ENCODE measurements around the gene ZNF726. TPM values are rescaled to one million over a fixed set of nuclear protein-coding genes. Genes with fewer than 3 reads are reported as not detected.
"Not testable (repeated sequence)": the region's sequence is repeated elsewhere in the genome, so short reads cannot be mapped to it uniquely, and the experiment has no call there.

ZNF726 gene
- 23.3 and 25.3 TPM in 2 replicates for total RNA-seq (2014; rRNA removed; shearing (Covaris generic))

GRCh38 chr19:23914402-23915286 lies at the start of gene ZNF726:
Gene ZNF726 (plus strand): TSS chr19:23914886. CDS start chr19:23914995, 109 bp downstream.
- Histone ChIP-seq H3K27ac (peak within 1 kb of the TSS; percentile 92), H3K36me3 (peaks cover 29% of the 10 kb centered on the region), H3K9me3 (replicated peaks) (peaks cover 14% of the 10 kb centered on the region; the same call in 1 of the 2 replicates), H3K27me3 (no peaks in the 10 kb centered on the region), H3K4me3 (peak within 1 kb of the TSS; percentile 87), H3K4me1 (no peaks in the 10 kb centered on the region)
- DNase-seq: peak; percentile 91 to 95

GRCh38 chr19:23867895-23868294 lies 46.8 kb upstream of the ZNF726 start:
- no peak overlapping the region for H3K4me3 ChIP-seq

GRCh38 chr19:23868630-23869029 lies 46.1 kb upstream of the ZNF726 start:
- no peaks in the 10 kb centered on the region for H3K4me1 ChIP-seq
- H3K4me3 ChIP-seq: no peak overlapping the region
- H3K9me3 ChIP-seq (replicated peaks): no peaks in the 10 kb centered on the region
- no peaks in the 10 kb centered on the region for H3K36me3 ChIP-seq
- no peaks in the 10 kb centered on the region for H3K27me3 ChIP-seq
- no peak for DNase-seq
- H3K27ac ChIP-seq: no peak overlapping the region

More at GRCh38 chr19:23867895-23868294, 46.8 kb upstream of the ZNF726 start:
- Histone ChIP-seq H3K27me3 (no peaks in the 10 kb centered on the region), H3K36me3 (no peaks in the 10 kb centered on the region), H3K9me3 (replicated peaks) (no peaks in the 10 kb centered on the region), H3K27ac (no peak overlapping the region), H3K4me1 (no peaks in the 10 kb centered on the region)
- DNase-seq: peak in 1 of 2 experiments; percentile 13

- Histone ChIP-seq H3K27me3 (no peaks in the 10 kb centered on the region), H3K27ac (no peak overlapping the region), H3K36me3 (no peaks in the 10 kb centered on the region), H3K4me3 (no peak overlapping the region), H3K9me3 (replicated peaks) (no peaks in the 10 kb centered on the region), H3K4me1 (no peaks in the 10 kb centered on the region)
- no peak for DNase-seq
Measured at GRCh38 chr19:23872282-23872919, 42.3 kb upstream of the ZNF726 start.

- DNase-seq: no peak
- Histone ChIP-seq H3K27me3 (no peaks in the 10 kb centered on the region), H3K36me3 (no peaks in the 10 kb centered on the region), H3K27ac (no peak overlapping the region), H3K4me3 (no peak overlapping the region), H3K4me1 (no peaks in the 10 kb centered on the region), H3K9me3 (replicated peaks) (no peaks in the 10 kb centered on the region)
Measured at GRCh38 chr19:23876261-23876660, 38.4 kb upstream of the ZNF726 start.

- not testable (repeated sequence) for H3K4me3 ChIP-seq; DNase-seq; H3K36me3 ChIP-seq; H3K4me1 ChIP-seq; H3K9me3 ChIP-seq (replicated peaks); H3K27me3 ChIP-seq; H3K27ac ChIP-seq
Measured at GRCh38 chr19:23876756-23877155, 37.9 kb upstream of the ZNF726 start.

- Histone ChIP-seq H3K4me1 (no peaks in the 10 kb centered on the region), H3K36me3 (no peaks in the 10 kb centered on the region), H3K27ac (no peak overlapping the region), H3K4me3 (no peak overlapping the region), H3K9me3 (replicated peaks) (no peaks in the 10 kb centered on the region), H3K27me3 (no peaks in the 10 kb centered on the region)
- peak; percentile 1 to 12 for DNase-seq
Measured at GRCh38 chr19:23882493-23882892, 32.2 kb upstream of the ZNF726 start.

- H3K27me3 ChIP-seq: no peaks in the 10 kb centered on the region
Measured at GRCh38 chr19:23884363-23884762, 30.3 kb upstream of the ZNF726 start.

GRCh38 chr19:23887642-23888041 lies 27.0 kb upstream of the ZNF726 start:
- DNase-seq: no peak
- no peaks in the 10 kb centered on the region for H3K27me3 ChIP-seq
- no peaks in the 10 kb centered on the region for H3K36me3 ChIP-seq
- no peak overlapping the region for H3K27ac ChIP-seq
- H3K4me1 ChIP-seq: no peaks in the 10 kb centered on the region
- no peak overlapping the region for H3K4me3 ChIP-seq
- H3K9me3 ChIP-seq (replicated peaks): no peaks in the 10 kb centered on the region

More at GRCh38 chr19:23884363-23884762, 30.3 kb upstream of the ZNF726 start:
- no peaks in the 10 kb centered on the region for H3K36me3 ChIP-seq
- no peaks in the 10 kb centered on the region for H3K4me1 ChIP-seq
- H3K27ac ChIP-seq: no peak overlapping the region
- no peak overlapping the region for H3K4me3 ChIP-seq
- DNase-seq: no peak
- no peaks in the 10 kb centered on the region for H3K9me3 ChIP-seq (replicated peaks)

GRCh38 chr19:23896096-23896495 lies 18.6 kb upstream of the ZNF726 start:
- not testable (repeated sequence) for H3K27ac ChIP-seq; H3K9me3 ChIP-seq (replicated peaks); H3K4me1 ChIP-seq; DNase-seq; H3K36me3 ChIP-seq; H3K27me3 ChIP-seq; H3K4me3 ChIP-seq

GRCh38 chr19:23896912-23897311 lies 17.8 kb upstream of the ZNF726 start:
- Histone ChIP-seq H3K27ac (no peak overlapping the region), H3K27me3 (no peaks in the 10 kb centered on the region), H3K4me1 (no peaks in the 10 kb centered on the region), H3K36me3 (no peaks in the 10 kb centered on the region), H3K4me3 (no peak overlapping the region), H3K9me3 (replicated peaks) (no peaks in the 10 kb centered on the region)
- no peak for DNase-seq

- DNase-seq: no peak
- no peaks in the 10 kb centered on the region for H3K36me3 ChIP-seq
- no peak overlapping the region for H3K27ac ChIP-seq
- no peaks in the 10 kb centered on the region for H3K27me3 ChIP-seq
- no peaks in the 10 kb centered on the region for H3K4me1 ChIP-seq
- H3K4me3 ChIP-seq: no peak overlapping the region
- H3K9me3 ChIP-seq (replicated peaks): no peaks in the 10 kb centered on the region
Measured at GRCh38 chr19:23901360-23901759, 13.3 kb upstream of the ZNF726 start.

- no peaks in the 10 kb centered on the region for H3K4me1 ChIP-seq
- no peak for DNase-seq
- H3K4me3 ChIP-seq: no peak overlapping the region
- H3K27ac ChIP-seq: no peak overlapping the region
- no peaks in the 10 kb centered on the region for H3K27me3 ChIP-seq
- H3K36me3 ChIP-seq: no peaks in the 10 kb centered on the region
- no peaks in the 10 kb centered on the region for H3K9me3 ChIP-seq (replicated peaks)
Measured at GRCh38 chr19:23904406-23904805, 10.3 kb upstream of the ZNF726 start.

GRCh38 chr19:23905771-23906170 lies 8.9 kb upstream of the ZNF726 start:
- Histone ChIP-seq H3K4me1 (no peaks in the 10 kb centered on the region), H3K9me3 (replicated peaks) (no peaks in the 10 kb centered on the region)
- DNase-seq: no peak

GRCh38 chr19:23906835-23907234 lies 7.9 kb upstream of the ZNF726 start:
- H3K36me3 ChIP-seq: no peaks in the 10 kb centered on the region
- no peaks in the 10 kb centered on the region for H3K4me1 ChIP-seq
- DNase-seq: no peak
- no peak overlapping the region for H3K4me3 ChIP-seq
- no peaks in the 10 kb centered on the region for H3K9me3 ChIP-seq (replicated peaks)
- H3K27ac ChIP-seq: no peak overlapping the region
- no peaks in the 10 kb centered on the region for H3K27me3 ChIP-seq

More at GRCh38 chr19:23905771-23906170, 8.9 kb upstream of the ZNF726 start:
- Histone ChIP-seq H3K4me3 (no peak overlapping the region), H3K36me3 (no peaks in the 10 kb centered on the region), H3K27ac (no peak overlapping the region), H3K27me3 (no peaks in the 10 kb centered on the region)

Data from SJCRH30 (cell line).